MCF 10A (cell line): Measurements from ENCODE around the gene CUBN. TPM values are rescaled to one million over a fixed set of nuclear protein-coding genes. Genes with fewer than 3 reads are reported as not detected.
A peak's percentile ranks its signal among the peaks of the same experiment; 100 is the strongest.

Experiments used
- BruUV-seq: library from RNA; stranded (reverse); fragments of 400-500 nt; replicated peaks from 2 replicates; lab custom pipeline; 2021; lab: Mats Ljungman, UMichigan
- CTCF ChIA-PET: fragments of 300-600 bp; sonication (Branson Sonifier 250); formaldehyde crosslinking; extraction: SDS; loops from one replicate; lab custom pipeline; 2021; ENCODE audit warnings: antibody characterized with exemption, inconsistent platforms; lab: Yijun Ruan, JAX
- POLR2A ChIA-PET: fragments of 300-600, 350-650 bp; sonication (Branson Sonifier 250); formaldehyde crosslinking; extraction: SDS; loops from one replicate; lab custom pipeline; 2020; ENCODE audit warnings: antibody characterized with exemption, inconsistent platforms; lab: Yijun Ruan, JAX
- DNase-seq: peaks from one replicate; pipeline ENCODE4 v3.0.0-alpha.2; 2018; ENCODE audit not compliant: unreplicated experiment
- H3K27ac Mint-ChIP-seq: one replicate; pipeline ENCODE4 v1.8.0; 2022; ENCODE audit warnings: mild to moderate bottlenecking, low read depth, mixed read lengths; ENCODE audit not compliant: unreplicated experiment
- H3K27me3 Mint-ChIP-seq: one replicate; pipeline ENCODE4 v1.8.0; 2022; ENCODE audit warnings: mixed read lengths; ENCODE audit not compliant: insufficient read depth, unreplicated experiment
- H3K36me3 Mint-ChIP-seq: one replicate; pipeline ENCODE4 v1.8.0; 2022; ENCODE audit warnings: mild to moderate bottlenecking, moderate library complexity, mixed read lengths; ENCODE audit not compliant: insufficient read depth, unreplicated experiment
- H3K4me1 Mint-ChIP-seq: one replicate; pipeline ENCODE4 v1.8.0; 2022; ENCODE audit warnings: mixed read lengths; ENCODE audit not compliant: insufficient read depth, unreplicated experiment
- H3K4me3 Mint-ChIP-seq: one replicate; pipeline ENCODE4 v1.8.0; 2022; ENCODE audit warnings: mild to moderate bottlenecking, moderate library complexity, mixed read lengths; ENCODE audit not compliant: unreplicated experiment
- H3K9me3 Mint-ChIP-seq: one replicate; pipeline ENCODE4 v1.8.0; 2022; ENCODE audit warnings: mixed read lengths; ENCODE audit not compliant: unreplicated experiment
- intact Hi-C: fragments of 100-400 bp; cut with micrococcal nuclease; formaldehyde crosslinking; loops from 2 replicates; pipeline ENCODE4 v1.14.1; 2022
- total RNA-seq: library from RNA; stranded (reverse); gene quantifications from 2 replicates; pipeline ENCODE4 v1.2.3, GENCODE V29; 2022
- TF ChIP-seq, protein P1 (sequence below): fragments of 200-600 bp; IDR thresholded peaks from one replicate; pipeline ENCODE4 v1.8.0; 2022; ENCODE audit warnings: antibody characterized with exemption, mild to moderate bottlenecking; ENCODE audit not compliant: unreplicated experiment

The CUBN gene
- total RNA-seq, 1 experiment from 2014 or later, result 1.3 TPM

DNA sequence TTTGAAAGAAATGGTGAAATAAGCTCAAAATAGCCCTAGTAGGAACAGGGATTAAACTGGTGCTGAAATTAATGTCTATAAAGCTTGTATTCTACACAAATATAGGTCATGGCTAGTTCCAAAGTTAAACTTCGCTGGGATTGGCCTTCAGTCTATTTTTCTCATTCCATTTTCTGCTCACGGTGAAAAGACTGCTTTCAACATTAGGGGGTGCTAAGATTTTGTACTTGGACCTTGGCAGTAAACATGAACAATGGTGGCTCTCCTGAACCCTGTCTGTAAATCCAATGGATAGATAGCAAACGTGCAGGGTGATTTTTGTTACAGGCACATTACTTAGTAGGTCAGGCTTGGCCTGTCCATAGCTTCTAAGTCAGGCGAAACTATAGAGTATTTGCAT, 276.4 kb downstream of the CUBN start:
- Mint-ChIP-seq H3K27ac (no peak overlapping the region), H3K4me3 (no peak overlapping the region), H3K9me3 (no peaks in the 10 kb centered on the region), H3K27me3 (no peaks in the 10 kb centered on the region), H3K4me1 (peaks cover 24% of the 10 kb centered on the region), H3K36me3 (no peaks in the 10 kb centered on the region)
- BruUV-seq, result no TSS peak
- CTCF ChIA-PET, result interaction anchor here (0.6 to 1.5 kb wide), 9 partner anchors 9 to 1606 kb away, joined by 3 to 6 read pairs (median 3); no protein-coding TSS in a partner anchor
- POLR2A ChIA-PET, result interaction anchor here (0.6 to 1.2 kb wide), 3 partner anchors 9 to 395 kb away, joined by 3 to 6 read pairs (median 3); no protein-coding TSS in a partner anchor
- peak; percentile 33 for DNase-seq
- TF ChIP-seq, protein P1, sequence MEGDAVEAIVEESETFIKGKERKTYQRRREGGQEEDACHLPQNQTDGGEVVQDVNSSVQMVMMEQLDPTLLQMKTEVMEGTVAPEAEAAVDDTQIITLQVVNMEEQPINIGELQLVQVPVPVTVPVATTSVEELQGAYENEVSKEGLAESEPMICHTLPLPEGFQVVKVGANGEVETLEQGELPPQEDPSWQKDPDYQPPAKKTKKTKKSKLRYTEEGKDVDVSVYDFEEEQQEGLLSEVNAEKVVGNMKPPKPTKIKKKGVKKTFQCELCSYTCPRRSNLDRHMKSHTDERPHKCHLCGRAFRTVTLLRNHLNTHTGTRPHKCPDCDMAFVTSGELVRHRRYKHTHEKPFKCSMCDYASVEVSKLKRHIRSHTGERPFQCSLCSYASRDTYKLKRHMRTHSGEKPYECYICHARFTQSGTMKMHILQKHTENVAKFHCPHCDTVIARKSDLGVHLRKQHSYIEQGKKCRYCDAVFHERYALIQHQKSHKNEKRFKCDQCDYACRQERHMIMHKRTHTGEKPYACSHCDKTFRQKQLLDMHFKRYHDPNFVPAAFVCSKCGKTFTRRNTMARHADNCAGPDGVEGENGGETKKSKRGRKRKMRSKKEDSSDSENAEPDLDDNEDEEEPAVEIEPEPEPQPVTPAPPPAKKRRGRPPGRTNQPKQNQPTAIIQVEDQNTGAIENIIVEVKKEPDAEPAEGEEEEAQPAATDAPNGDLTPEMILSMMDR, result peak; percentile 19
- intact Hi-C loops, result loop anchor here (10.0 kb wide), 1 partner anchor 212 kb away; no protein-coding TSS in a partner anchor

DNA sequence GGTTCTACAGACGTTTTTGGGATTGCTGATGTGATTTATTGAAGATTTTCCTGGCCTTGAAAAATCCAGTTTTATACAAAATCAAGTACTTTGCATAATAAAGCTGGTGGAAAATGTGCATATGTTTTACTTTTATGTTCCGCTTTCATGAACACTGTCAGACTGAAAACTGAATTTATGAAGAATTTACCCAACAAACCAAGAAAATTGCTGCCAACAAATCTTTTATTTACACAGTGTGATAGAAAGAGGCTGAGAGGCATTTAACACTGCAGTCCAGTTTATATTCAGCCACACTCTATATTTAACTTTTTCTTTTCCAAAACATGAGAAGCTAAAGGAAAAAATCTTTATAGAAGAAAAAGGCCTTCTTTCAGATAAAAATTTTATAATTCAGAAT, 277.0 kb downstream of the CUBN start:
- peaks cover 24% of the 10 kb centered on the region for H3K4me1 Mint-ChIP-seq
- no peaks in the 10 kb centered on the region for H3K9me3 Mint-ChIP-seq
- no peaks in the 10 kb centered on the region for H3K36me3 Mint-ChIP-seq
- no peak for DNase-seq
- no TSS peak for BruUV-seq
- POLR2A ChIA-PET, result interaction anchor here (0.6 to 1.2 kb wide), 3 partner anchors 10 to 396 kb away, joined by 3 to 6 read pairs (median 3); no protein-coding TSS in a partner anchor
- CTCF ChIA-PET, result interaction anchor here (0.6 to 1.5 kb wide), 8 partner anchors 8 to 1605 kb away, joined by 3 to 6 read pairs (median 4); no protein-coding TSS in a partner anchor
- intact Hi-C loops, result loop anchor here (10.0 kb wide), 1 partner anchor 212 kb away; no protein-coding TSS in a partner anchor
- H3K27ac Mint-ChIP-seq, result no peak overlapping the region
- H3K27me3 Mint-ChIP-seq, result no peaks in the 10 kb centered on the region
- H3K4me3 Mint-ChIP-seq, result no peak overlapping the region
- TF ChIP-seq, protein P1, result no peak

DNA sequence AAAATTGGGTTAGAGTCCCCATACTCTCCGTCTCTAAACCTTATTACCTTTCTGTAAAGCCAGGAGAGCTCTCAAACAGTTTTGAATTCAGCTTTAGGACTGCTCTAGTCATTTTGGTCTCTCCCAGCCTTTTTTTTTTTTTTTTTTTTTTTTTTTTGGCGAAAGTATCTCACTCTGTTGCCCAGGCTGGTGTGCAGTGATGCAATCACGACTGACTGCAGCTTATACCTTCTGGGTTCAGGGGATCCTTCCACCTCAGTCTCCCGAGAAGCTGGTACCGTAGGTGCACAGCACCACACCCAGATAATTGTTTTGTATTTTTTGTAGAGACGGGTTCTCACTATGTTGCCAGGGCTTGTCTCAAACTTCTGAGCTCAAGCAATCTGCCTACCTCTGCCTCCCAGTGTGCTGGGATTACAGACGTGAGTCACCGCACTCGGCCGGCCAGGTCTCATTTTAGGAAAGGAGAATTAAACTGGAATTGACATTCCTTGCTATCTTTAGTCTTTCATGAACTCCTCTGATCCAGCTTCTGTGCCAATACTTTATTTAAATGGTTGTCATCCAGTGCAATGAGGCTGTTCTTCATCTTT, 281.0 kb downstream of the CUBN start:
- H3K27ac Mint-ChIP-seq, result no peak overlapping the region
- ChIA-PET CTCF (interaction anchor here (0.6 to 2.7 kb wide), 10 partner anchors 13 to 743 kb away, joined by 3 to 14 read pairs (median 4); partner anchors contain the start of gene TRDMT1), POLR2A (interaction anchor here (0.8 to 3.0 kb wide), 8 partner anchors 10 to 416 kb away, joined by 3 to 19 read pairs (median 3); partner anchors contain the start of genes RSU1 and TRDMT1)
- H3K4me1 Mint-ChIP-seq, result peaks cover 10% of the 10 kb centered on the region
- H3K27me3 Mint-ChIP-seq, result no peaks in the 10 kb centered on the region
- H3K36me3 Mint-ChIP-seq, result no peaks in the 10 kb centered on the region
- no TSS peak for BruUV-seq
- DNase-seq, result peak; percentile 66
- intact Hi-C loops, result loop anchor here (10.0 kb wide), 1 partner anchor 176 kb away; no protein-coding TSS in a partner anchor
- TF ChIP-seq, protein P1, result no peak
- H3K9me3 Mint-ChIP-seq, result no peaks in the 10 kb centered on the region
- peak overlapping the region; percentile 22 for H3K4me3 Mint-ChIP-seq

DNA sequence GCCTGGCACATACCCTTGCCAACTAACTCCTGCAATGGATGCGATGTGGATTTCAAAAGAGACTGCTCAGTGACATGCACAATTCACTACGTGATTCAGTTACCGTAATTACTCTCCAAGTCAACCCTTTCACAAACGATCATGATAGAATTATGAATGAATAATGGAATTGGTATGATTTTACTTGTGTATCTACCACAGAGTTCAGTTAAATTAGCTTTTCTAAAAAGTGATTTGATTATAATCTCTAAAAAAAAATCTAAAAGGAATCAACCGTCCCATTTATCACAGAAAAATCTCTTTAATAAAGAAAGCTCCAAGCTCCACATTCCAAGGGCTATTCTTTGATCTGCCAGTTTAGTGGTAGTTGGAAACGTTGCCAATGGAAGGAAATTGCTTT, 282.0 kb downstream of the CUBN start:
- Mint-ChIP-seq H3K27me3 (no peaks in the 10 kb centered on the region), H3K27ac (no peak overlapping the region), H3K4me3 (no peak overlapping the region), H3K4me1 (peaks cover 10% of the 10 kb centered on the region), H3K9me3 (no peaks in the 10 kb centered on the region), H3K36me3 (no peaks in the 10 kb centered on the region)
- TF ChIP-seq, protein P1, result no peak
- BruUV-seq, result no TSS peak
- DNase-seq, result no peak
- ChIA-PET POLR2A (interaction anchor here (3.0 kb wide), 1 partner anchor 353 kb away, joined by 19 read pairs; the partner anchor contains the start of gene TRDMT1), CTCF (interaction anchor here (0.7 to 2.7 kb wide), 7 partner anchors 23 to 572 kb away, joined by 3 to 14 read pairs (median 4); no protein-coding TSS in a partner anchor)
- intact Hi-C loops, result loop anchor here (10.0 kb wide), 1 partner anchor 177 kb away; no protein-coding TSS in a partner anchor
